Upper lobe of left lung (tissue), 6 donors: ENCODE data around the gene AMFR. TPM values are rescaled to one million over a fixed set of nuclear protein-coding genes. Genes with fewer than 3 reads are reported as not detected.

Experiments
- ATAC-seq, 2 donors: fragments of 200-7000 bp; cut with Tn5 transposase; one replicate each; pipeline ENCODE4 v1.9.1; 2022; ENCODE audit warnings: mild to moderate bottlenecking in 2 of 2, moderate library complexity in 2 of 2; ENCODE audit not compliant: low FRiP score in 2 of 2
- DNase-seq, 2 donors: peaks; one replicate each; pipeline ENCODE4 v3.0.0-alpha.2; 2019 to 2020
- H3K27ac ChIP-seq, 4 donors: fragments of 200-600 bp; sonication (generic); one replicate each; pipeline ENCODE4 v1.5.1; 2016 to 2019
- H3K27me3 ChIP-seq, 4 donors: fragments of 200-600 bp; sonication (generic); one replicate each; pipeline ENCODE4 v1.5.1; 2017 to 2019
- H3K36me3 ChIP-seq, 4 donors: fragments of 200-600 bp; sonication (generic); one replicate each; pipeline ENCODE4 v1.5.1; 2016 to 2019
- H3K4me1 ChIP-seq, 4 donors: fragments of 200-600 bp; sonication (generic); one replicate each; pipeline ENCODE4 v1.5.1; 2018 to 2019
- H3K4me3 ChIP-seq, 4 donors: fragments of 200-600 bp; sonication (generic); one replicate each; pipeline ENCODE4 v1.5.1; 2017 to 2019; ENCODE audit warnings: mild to moderate bottlenecking in 2 of 4, moderate library complexity in 1 of 4
- H3K9me3 ChIP-seq, 4 donors: fragments of 200-600 bp; sonication (generic); one replicate each; pipeline ENCODE4 v1.5.1; 2018 to 2019
- CTCF ChIP-seq, 6 experiments: fragments of 450-650 bp in 4 of 6; fragments of 200-600 bp in 2 of 6; sonication (generic) in 2 of 6; IDR thresholded peaks; one replicate each; pipeline ENCODE4 v1.5.1; 2016 to 2019; ENCODE audit warnings: antibody characterized with exemption in 6 of 6
- EP300 ChIP-seq, 4 donors: sonication (generic); formaldehyde crosslinking; IDR thresholded peaks; one replicate each; pipeline ENCODE4 v1.5.1; 2017; ENCODE audit warnings: antibody characterized with exemption in 4 of 4, control low read depth in 2 of 4
- POLR2A ChIP-seq, 4 donors: fragments of 450-650 bp; IDR thresholded peaks; one replicate each; pipeline ENCODE4 v1.5.1; 2016 to 2017; ENCODE audit warnings: antibody characterized with exemption in 4 of 4, mild to moderate bottlenecking in 2 of 4
- POLR2AphosphoS5 ChIP-seq, 2 donors: sonication (generic); formaldehyde crosslinking; IDR thresholded peaks; one replicate each; pipeline ENCODE4 v1.5.1; 2017; ENCODE audit warnings: antibody characterized with exemption in 2 of 2
- WGBS, 2 donors: methylation state at CpG; one replicate each; pipeline ENCODE4 v1.1.5; 2017 to 2018; 5-methylcytosine and 5-hydroxymethylcytosine counted together
- total RNA-seq, 6 donors: library from RNA; depleted of rRNA in 4 of 6; stranded (reverse); fragments of >200 nt in 4 of 6; gene quantifications; one replicate each; pipeline versions ENCODE4 v1.1.0 to v1.2.1, GENCODE V29; 2016 to 2021
- donor health status: DM: no; HTN: no; CAD: no; lungs with moderate emphysema.
- donor health status: DM: no; HTN: yes; CAD: no; lungs with severe emphysema.

The AMFR gene
- total RNA-seq, 6 donors from 2014 or later, result 67.1 to 344 (median 98.0) TPM

DNA sequence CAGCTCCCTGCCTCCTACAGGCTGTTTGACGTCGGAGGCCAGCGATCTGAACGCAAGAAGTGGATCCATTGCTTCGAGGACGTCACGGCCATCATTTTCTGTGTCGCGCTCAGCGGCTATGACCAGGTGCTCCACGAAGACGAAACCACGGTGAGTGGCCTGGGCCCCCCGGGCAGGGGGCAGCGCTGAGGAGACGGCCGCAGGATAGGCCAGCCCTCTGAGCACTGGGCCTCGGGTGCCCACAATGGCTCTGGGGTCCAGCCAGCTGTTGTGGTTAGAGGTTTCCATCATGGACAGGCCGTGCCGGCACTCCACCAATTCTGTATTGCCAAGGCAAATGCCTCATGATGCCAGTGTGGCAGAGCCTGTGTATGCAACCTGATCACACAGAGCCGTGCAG lies 88.6 kb downstream of the AMFR start:
- no peaks in the 10 kb centered on the region for H3K36me3 ChIP-seq
- no peaks in the 10 kb centered on the region for H3K4me1 ChIP-seq
- TF ChIP-seq CTCF (IDR thresholded peaks at IDR 0.05) (no peak), EP300 (IDR thresholded peaks at IDR 0.05) (no peak), POLR2A (IDR thresholded peaks at IDR 0.05) (no peak), POLR2AphosphoS5 (IDR thresholded peaks at IDR 0.05) (no peak)
- no peak for DNase-seq
- no peaks in the 10 kb centered on the region for H3K27me3 ChIP-seq
- no peak overlapping the region for H3K4me3 ChIP-seq
- 91 to 94% methylated on average over 12 to 21 of the region's 21 CpGs for WGBS, 2 donors
- no peaks in the 10 kb centered on the region for H3K9me3 ChIP-seq
- no peak for ATAC-seq
- no peak overlapping the region for H3K27ac ChIP-seq

DNA sequence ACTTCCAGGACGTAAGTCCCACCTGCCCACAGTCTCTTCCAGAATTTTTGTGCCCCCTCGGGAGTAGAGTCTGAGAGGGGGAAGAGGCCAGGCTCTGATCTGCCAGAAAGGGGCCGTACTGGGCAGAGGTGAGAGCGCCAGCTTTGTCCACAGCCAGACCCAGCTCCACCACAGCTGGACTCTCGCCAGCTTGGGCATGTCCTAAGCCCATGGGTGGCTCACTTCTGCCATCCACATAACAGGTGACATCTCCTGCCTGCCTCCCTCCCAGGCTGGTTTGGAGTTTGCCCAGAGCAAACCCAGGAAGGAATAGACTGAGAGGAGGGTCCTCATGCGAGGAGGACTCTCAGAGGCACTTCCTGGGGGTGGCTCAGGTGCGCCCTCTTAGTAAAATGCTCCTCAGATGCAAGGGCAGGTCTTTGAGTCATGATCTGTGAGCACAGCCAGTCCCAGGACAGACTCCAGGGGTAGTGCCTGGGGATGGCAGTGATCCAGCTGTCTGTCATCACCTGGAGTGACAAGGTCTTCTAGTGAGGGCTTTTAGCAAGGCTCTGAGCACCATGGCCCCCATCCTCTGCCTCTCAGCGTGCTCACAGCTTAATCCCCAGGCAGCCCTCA lies 89.2 kb downstream of the AMFR start:
- Histone ChIP-seq H3K27me3 (no peaks in the 10 kb centered on the region), H3K9me3 (no peaks in the 10 kb centered on the region), H3K36me3 (no peaks in the 10 kb centered on the region), H3K4me3 (no peak overlapping the region), H3K4me1 (no peaks in the 10 kb centered on the region), H3K27ac (no peak overlapping the region)
- DNase-seq, result no peak
- WGBS, 2 donors, result 87% methylated on average over 8 of the region's 8 CpGs; no CpG with 5 or more reads in 1 of the 2 donors
- TF ChIP-seq POLR2AphosphoS5 (IDR thresholded peaks at IDR 0.05) (no peak), EP300 (IDR thresholded peaks at IDR 0.05) (no peak), POLR2A (IDR thresholded peaks at IDR 0.05) (no peak), CTCF (IDR thresholded peaks at IDR 0.05) (no peak)
- ATAC-seq, result no peak

DNA sequence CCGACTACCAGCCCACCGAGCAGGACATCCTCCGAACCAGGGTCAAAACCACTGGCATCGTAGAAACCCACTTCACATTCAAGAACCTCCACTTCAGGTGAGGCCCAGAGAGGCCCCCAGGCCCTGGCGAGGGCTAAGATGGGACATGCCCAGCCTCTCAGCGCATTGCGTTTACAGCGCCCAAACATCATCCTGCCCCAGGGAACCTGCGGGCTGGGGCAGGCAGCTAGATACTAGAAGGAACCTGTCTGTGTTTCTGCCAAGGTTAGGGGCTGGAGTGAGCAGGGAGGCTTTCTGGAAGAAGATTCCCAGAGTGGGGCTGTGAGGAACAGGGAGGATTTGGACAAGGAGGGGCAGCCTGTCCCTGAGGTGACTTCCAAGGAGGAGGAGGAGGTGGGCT lies 90.6 kb downstream of the AMFR start:
- Histone ChIP-seq H3K36me3 (no peaks in the 10 kb centered on the region), H3K4me3 (no peak overlapping the region), H3K9me3 (no peaks in the 10 kb centered on the region), H3K4me1 (no peaks in the 10 kb centered on the region), H3K27ac (no peak overlapping the region), H3K27me3 (no peaks in the 10 kb centered on the region)
- ATAC-seq (no peak), DNase-seq (no peak)
- TF ChIP-seq CTCF (IDR thresholded peaks at IDR 0.05) (no peak), POLR2A (IDR thresholded peaks at IDR 0.05) (no peak), EP300 (IDR thresholded peaks at IDR 0.05) (no peak), POLR2AphosphoS5 (IDR thresholded peaks at IDR 0.05) (no peak)
- WGBS, 2 donors, result 69 to 92% methylated on average over 8 to 9 of the region's 9 CpGs

GRCh38 chr16:56332464-56333079 lies 92.8 kb downstream of the AMFR start:
- no peak for TF ChIP-seq POLR2A (IDR thresholded peaks at IDR 0.05)
- peak in 2 of 6 experiments; percentile 37 to 43 for TF ChIP-seq CTCF (IDR thresholded peaks at IDR 0.05)
- ATAC-seq, result peak in 1 of 2 donors; percentile 64
- Histone ChIP-seq H3K9me3 (no peaks in the 10 kb centered on the region), H3K4me3 (no peak overlapping the region), H3K27me3 (no peaks in the 10 kb centered on the region), H3K4me1 (no peaks in the 10 kb centered on the region), H3K36me3 (no peaks in the 10 kb centered on the region), H3K27ac (no peak overlapping the region)
- WGBS, 2 donors, result 67 to 83% methylated on average over 6 to 16 of the region's 16 CpGs
- peak in 1 of 2 donors; percentile 39 for DNase-seq

- WGBS, 2 donors, result 79 to 84% methylated on average over 8 of the region's 8 CpGs
- ATAC-seq (no peak), DNase-seq (no peak)
- TF ChIP-seq EP300 (IDR thresholded peaks at IDR 0.05), result no peak
- TF ChIP-seq POLR2AphosphoS5 (IDR thresholded peaks at IDR 0.05), result no peak
- TF ChIP-seq CTCF (IDR thresholded peaks at IDR 0.05), result no peak
- no peak for TF ChIP-seq POLR2A (IDR thresholded peaks at IDR 0.05)
- H3K4me3 ChIP-seq, result no peak overlapping the region
- no peaks in the 10 kb centered on the region for H3K27me3 ChIP-seq
- no peak overlapping the region for H3K27ac ChIP-seq
- no peaks in the 10 kb centered on the region for H3K36me3 ChIP-seq
- no peaks in the 10 kb centered on the region for H3K4me1 ChIP-seq
- no peaks in the 10 kb centered on the region for H3K9me3 ChIP-seq
Observed at GRCh38 chr16:56331915-56332314, 93.4 kb downstream of the AMFR start.
